Muscle layer of duodenum (tissue), 2 donors: ENCODE results near the gene SLC10A4.

Experiments
- H3K27ac ChIP-seq: one replicate; pipeline ENCODE4 v1.7.0; 2013; ENCODE audit warnings: mild to moderate bottlenecking, low read length
- H3K27me3 ChIP-seq: one replicate; pipeline ENCODE4 v1.7.0; 2013; ENCODE audit warnings: low read depth, mild to moderate bottlenecking, control low read depth, low read length
- H3K36me3 ChIP-seq, 2 donors: one replicate each; pipeline ENCODE4 v1.7.0; 2013; ENCODE audit warnings: low read length in 2 of 2, control low read depth in 1 of 2, mild to moderate bottlenecking in 1 of 2; ENCODE audit not compliant: insufficient read depth in 2 of 2, control insufficient read depth in 1 of 2
- H3K4me1 ChIP-seq, 2 donors: one replicate each; pipeline ENCODE4 v1.7.0; 2013; ENCODE audit warnings: low read length in 2 of 2, mild to moderate bottlenecking in 2 of 2, control low read depth in 1 of 2, moderate library complexity in 1 of 2; ENCODE audit not compliant: insufficient read depth in 2 of 2, control insufficient read depth in 1 of 2
- H3K4me3 ChIP-seq, 2 donors: one replicate each; pipeline ENCODE4 v1.7.0; 2013; ENCODE audit warnings: low read length in 2 of 2, low read depth in 1 of 2, mild to moderate bottlenecking in 1 of 2
- H3K9me3 ChIP-seq, 2 donors: one replicate each; pipeline ENCODE4 v1.7.0; 2013; ENCODE audit warnings: low read length in 2 of 2, control low read depth in 1 of 2, mild to moderate bottlenecking in 1 of 2; ENCODE audit not compliant: control insufficient read depth in 1 of 2
- donor health status: healthy.

SLC10A4 gene

DNA sequence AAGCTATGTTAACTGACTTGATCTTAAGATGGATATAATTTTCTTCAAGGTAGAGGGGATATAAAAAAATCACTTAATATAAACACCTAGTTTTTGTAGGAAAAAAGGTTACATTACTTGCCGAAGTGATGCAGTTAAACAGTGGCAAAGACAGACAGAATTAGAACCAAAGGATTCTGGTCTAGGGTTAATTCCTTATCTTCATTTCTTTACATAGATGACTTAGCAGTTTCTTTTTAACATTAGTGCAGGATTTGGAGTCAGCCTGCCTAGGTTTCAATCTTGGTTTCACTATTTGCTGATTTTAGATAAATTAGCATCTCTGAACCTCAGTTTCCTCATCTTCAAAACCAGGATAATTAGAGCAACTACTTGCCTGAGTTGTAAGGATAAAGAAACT is 21.2 kb downstream of the SLC10A4 start:
- Histone ChIP-seq H3K36me3 (peaks cover 26 to 49% of the 10 kb centered on the region in 2 donors), H3K27ac (no peak overlapping the region), H3K27me3 (no peaks in the 10 kb centered on the region), H3K4me1 (no peaks in the 10 kb centered on the region), H3K4me3 (no peak overlapping the region), H3K9me3 (no peaks in the 10 kb centered on the region)

DNA sequence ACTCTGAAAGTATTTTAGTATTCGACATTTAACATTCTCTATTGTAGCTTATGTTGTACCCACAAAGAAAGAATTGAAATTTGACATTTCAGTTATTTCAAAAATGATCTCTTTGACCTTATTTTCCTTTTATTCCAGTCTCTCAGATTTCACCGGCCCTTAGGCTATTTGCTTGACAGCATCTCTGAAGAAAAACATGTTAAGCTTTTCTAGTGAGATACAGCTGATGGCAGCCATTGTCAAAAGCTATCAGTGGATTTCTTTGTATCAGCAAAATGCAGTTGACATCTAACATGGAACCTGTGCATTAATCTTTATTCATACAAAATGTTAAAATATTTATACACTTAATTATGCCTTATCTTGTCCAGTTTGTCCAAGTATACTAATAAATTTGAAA is 23.6 kb downstream of the SLC10A4 start:
- Histone ChIP-seq H3K4me1 (no peaks in the 10 kb centered on the region), H3K36me3 (peaks cover 45 to 52% of the 10 kb centered on the region in 2 donors), H3K27ac (no peak overlapping the region), H3K4me3 (no peak overlapping the region), H3K27me3 (no peaks in the 10 kb centered on the region), H3K9me3 (no peaks in the 10 kb centered on the region)

DNA sequence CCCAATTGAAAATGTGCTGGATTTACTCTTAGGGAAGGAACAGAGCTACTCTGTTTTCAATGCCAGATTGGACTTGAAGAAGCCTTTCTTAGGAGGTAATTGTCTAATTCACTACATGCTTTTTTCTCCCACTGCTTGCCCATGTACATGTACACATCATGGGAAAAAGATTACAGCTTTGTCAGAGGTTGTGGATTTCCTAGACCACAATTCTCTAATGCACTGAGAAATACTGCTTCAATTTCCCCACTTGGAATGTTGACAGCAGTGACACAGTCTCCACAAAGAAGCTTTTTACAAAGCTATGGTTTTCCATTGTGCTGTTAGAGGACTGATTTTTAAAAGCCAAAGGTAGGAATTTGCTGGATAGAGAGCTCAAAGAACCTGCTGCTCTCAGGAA is 26.4 kb downstream of the SLC10A4 start:
- Histone ChIP-seq H3K27me3 (no peaks in the 10 kb centered on the region), H3K9me3 (no peaks in the 10 kb centered on the region), H3K36me3 (peaks cover 61 to 72% of the 10 kb centered on the region in 2 donors), H3K4me1 (no peaks in the 10 kb centered on the region), H3K27ac (no peak overlapping the region), H3K4me3 (no peak overlapping the region)

DNA sequence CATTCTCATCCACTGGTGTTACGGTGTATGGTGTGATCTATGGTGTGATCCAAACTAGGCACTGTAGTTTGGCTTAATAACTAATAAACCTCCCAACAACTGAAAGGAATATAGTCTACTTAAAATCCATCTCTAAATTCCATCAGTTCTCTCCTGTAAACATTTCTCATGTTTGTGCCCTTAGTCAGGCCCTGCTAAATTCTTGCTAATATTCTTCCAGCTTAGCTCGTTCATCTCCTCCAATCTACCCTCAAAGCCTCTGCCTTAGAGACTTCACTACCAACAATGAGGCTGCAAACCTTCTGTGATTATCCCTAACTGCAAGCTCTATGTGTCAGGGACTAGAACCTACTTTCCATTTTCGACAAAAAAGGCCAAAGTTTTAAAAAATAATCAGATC is 35.0 kb downstream of the SLC10A4 start:
- Histone ChIP-seq H3K27me3 (no peaks in the 10 kb centered on the region), H3K27ac (no peak overlapping the region), H3K4me1 (no peaks in the 10 kb centered on the region), H3K4me3 (no peak overlapping the region), H3K36me3 (peaks cover 52% of the 10 kb centered on the region in 2 donors), H3K9me3 (no peaks in the 10 kb centered on the region)

DNA sequence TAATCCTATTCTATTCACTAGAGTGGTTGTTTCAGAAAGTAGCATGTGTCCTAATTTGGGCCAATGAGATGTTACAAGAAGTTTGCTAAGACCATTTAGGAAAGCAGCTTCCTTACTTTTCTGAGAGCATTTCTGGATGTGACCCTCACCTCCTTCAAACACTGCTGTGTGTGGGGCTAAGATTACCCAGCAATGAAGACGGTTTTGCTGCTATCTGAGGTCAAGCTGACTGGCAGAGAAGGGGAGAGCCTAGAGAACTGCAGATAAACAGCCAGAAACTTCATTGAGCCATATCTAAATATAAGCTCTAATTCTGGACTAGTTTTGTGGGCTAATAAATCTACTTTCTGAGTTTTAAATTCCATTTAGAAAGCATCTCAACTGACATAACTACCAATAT is 43.3 kb downstream of the SLC10A4 start:
- Histone ChIP-seq H3K27me3 (no peaks in the 10 kb centered on the region), H3K27ac (no peak overlapping the region), H3K36me3 (peaks cover 57 to 69% of the 10 kb centered on the region in 2 donors), H3K9me3 (no peaks in the 10 kb centered on the region), H3K4me3 (no peak overlapping the region), H3K4me1 (no peaks in the 10 kb centered on the region)

DNA sequence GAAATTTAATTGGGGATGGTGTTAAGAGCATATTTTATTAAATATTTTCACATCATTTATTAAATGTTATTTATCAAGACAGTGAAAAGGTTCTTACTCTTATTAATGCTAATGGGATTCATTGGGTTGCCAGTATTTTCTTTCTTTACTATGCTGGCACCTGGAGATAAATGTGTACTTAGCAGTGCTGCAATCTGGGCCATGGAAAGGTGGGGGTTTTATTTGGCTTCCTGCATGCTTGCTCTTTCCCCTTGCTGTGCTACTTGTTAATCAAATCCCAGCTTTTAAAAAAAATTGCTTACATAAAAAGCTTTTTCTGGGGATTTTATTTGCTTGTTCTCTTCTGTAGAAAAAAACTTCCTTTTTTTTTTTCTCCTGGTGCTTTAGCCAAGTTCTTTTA is 55.2 kb downstream of the SLC10A4 start:
- Histone ChIP-seq H3K4me1 (no peaks in the 10 kb centered on the region), H3K36me3 (peaks cover 46 to 48% of the 10 kb centered on the region in 2 donors), H3K27ac (no peak overlapping the region), H3K9me3 (no peaks in the 10 kb centered on the region), H3K4me3 (no peak overlapping the region), H3K27me3 (no peaks in the 10 kb centered on the region)
